ENCODE measurements around the gene TENM4.

GRCh38 chr11:78940500-78941225 is 500.2 kb downstream of the TENM4 start:
- TF ChIP-seq POLR2A (IDR thresholded peaks at IDR 0.05) (no peak), CTCF (IDR thresholded peaks at IDR 0.05) (no peak)

Measured in uterus (tissue), 2 donors.